NT2/D1 (cell line): ENCODE results near the gene DOK5.

Experiments
- SUZ12 ChIP-seq: IDR thresholded peaks from 2 replicates; pipeline ENCODE4 v1.6.1; 2011; ENCODE audit not compliant: insufficient read length, insufficient read depth; ENCODE audit errors: extremely low read depth
- YY1 ChIP-seq: IDR thresholded peaks from 2 replicates; pipeline ENCODE4 v1.6.1; 2011; ENCODE audit not compliant: insufficient read length, insufficient read depth
- ZNF274 ChIP-seq: IDR thresholded peaks from 2 replicates; pipeline ENCODE4 v1.6.1; 2011; ENCODE audit warnings: mild to moderate bottlenecking, low read depth, low read length

- TF ChIP-seq YY1 (no peak), SUZ12 (no peak), ZNF274 (no peak)
These were observed 215.9 kb downstream of the DOK5 start for GRCh38 chr20:54691327-54691726.
